Aorta (tissue), 5 donors: ENCODE measurements around the gene TBL1XR1. TPM values are rescaled to one million over a fixed set of nuclear protein-coding genes. Genes with fewer than 3 reads are reported as not detected.
"Not testable (repeated sequence)": the region's sequence is repeated elsewhere in the genome, so short reads cannot be mapped to it uniquely, and the experiment has no call there.

Experiments
- ATAC-seq: fragments of 200-7000 bp; cut with Tn5 transposase; one replicate; pipeline ENCODE4 v1.9.1; 2022; ENCODE audit warnings: moderate library complexity; ENCODE audit not compliant: low FRiP score
- DNase-seq, 2 donors: peaks; one replicate each; pipeline ENCODE4 v3.0.0-alpha.2; 2020
- H3K27ac ChIP-seq, 2 donors: one replicate each; pipeline ENCODE4 v1.5.1; 2013; ENCODE audit warnings: low read length in 2 of 2, mild to moderate bottlenecking in 2 of 2, moderate library complexity in 2 of 2, control low read depth in 1 of 2, inconsistent platforms in 1 of 2, low read depth in 1 of 2
- H3K27me3 ChIP-seq, 2 donors: one replicate each; pipeline ENCODE4 v1.6.1; 2013; ENCODE audit warnings: control low read depth in 1 of 2, low read length in 1 of 2, mild to moderate bottlenecking in 1 of 2, moderate library complexity in 1 of 2; ENCODE audit not compliant: insufficient read depth in 2 of 2, control insufficient read depth in 1 of 2
- H3K36me3 ChIP-seq, 2 donors: one replicate each; pipeline ENCODE4 v1.6.1; 2013; ENCODE audit warnings: control low read depth in 1 of 2, low read length in 1 of 2, mild to moderate bottlenecking in 1 of 2; ENCODE audit not compliant: insufficient read depth in 2 of 2, control insufficient read depth in 1 of 2
- H3K4me1 ChIP-seq, 2 donors: one replicate each; pipeline ENCODE4 v1.6.1; 2013; ENCODE audit warnings: low read length in 2 of 2, control low read depth in 1 of 2, mild to moderate bottlenecking in 1 of 2, moderate library complexity in 1 of 2; ENCODE audit not compliant: insufficient read depth in 2 of 2, control insufficient read depth in 1 of 2
- H3K4me3 ChIP-seq, 2 donors: one replicate each; pipeline ENCODE4 v1.5.1; 2013; ENCODE audit warnings: low read length in 2 of 2, control low read depth in 1 of 2, mild to moderate bottlenecking in 1 of 2
- H3K9me3 ChIP-seq: one replicate; pipeline ENCODE4 v1.6.1; 2013; ENCODE audit warnings: mild to moderate bottlenecking, low read length; ENCODE audit not compliant: control insufficient read depth
- WGBS, 2 donors: extraction: QIAGEN DNeasy Blood & Tissue Kit; methylation state at CpG; one replicate each; pipeline ENCODE4 v1.1.7; 2013; 5-methylcytosine and 5-hydroxymethylcytosine counted together
- intact Hi-C, 2 donors: fragments of 100-400 bp; cut with DNase I; formaldehyde crosslinking; loops; one replicate each; pipeline versions ENCODE4 v1.14.2 to v1.15.0; 2022
- polyA plus RNA-seq, 2 donors: library from polyadenylated mRNA; stranded (reverse); fragments of 200-250 nt; gene quantifications; one replicate each; pipeline ENCODE4 v1.2.3, GENCODE V29; 2013
- total RNA-seq, 2 donors: library from RNA; stranded (reverse); fragmentation: NEBNext Ultra II Directional; extraction: Animal tissue kit (Norgen Biotek cat#: 25700); gene quantifications; one replicate each; pipeline ENCODE4 v1.2.1, GENCODE V29; 2021
- donor health status: healthy with polysubstance abuse.
- donor health status: Bipolar disorder and iron deficiency.
- donor health status: DM: no; HTN: no; CAD: no.
- donor health status: DM: no; HTN: no; CAD: no.
- donor health status: DM: yes; HTN: yes; CAD: no.

The TBL1XR1 gene
- total and polyA plus RNA-seq, 4 donors, result 19.0 to 200 (median 81.4) TPM

GRCh38 chr3:177211503-177212277 lies 14.4 kb upstream of the TBL1XR1 start:
- Histone ChIP-seq H3K27ac (no peak overlapping the region), H3K36me3 (no peaks in the 10 kb centered on the region), H3K9me3 (no peaks in the 10 kb centered on the region), H3K4me1 (peaks cover 0 to 4% of the 10 kb centered on the region in 2 donors), H3K27me3 (no peaks in the 10 kb centered on the region), H3K4me3 (no peak overlapping the region)
- WGBS, 2 donors, result 92 to 93% methylated on average over 7 of the region's 7 CpGs
- intact Hi-C loops, result no loop called here
- DNase-seq, result no peak
- no peak for ATAC-seq

DNA sequence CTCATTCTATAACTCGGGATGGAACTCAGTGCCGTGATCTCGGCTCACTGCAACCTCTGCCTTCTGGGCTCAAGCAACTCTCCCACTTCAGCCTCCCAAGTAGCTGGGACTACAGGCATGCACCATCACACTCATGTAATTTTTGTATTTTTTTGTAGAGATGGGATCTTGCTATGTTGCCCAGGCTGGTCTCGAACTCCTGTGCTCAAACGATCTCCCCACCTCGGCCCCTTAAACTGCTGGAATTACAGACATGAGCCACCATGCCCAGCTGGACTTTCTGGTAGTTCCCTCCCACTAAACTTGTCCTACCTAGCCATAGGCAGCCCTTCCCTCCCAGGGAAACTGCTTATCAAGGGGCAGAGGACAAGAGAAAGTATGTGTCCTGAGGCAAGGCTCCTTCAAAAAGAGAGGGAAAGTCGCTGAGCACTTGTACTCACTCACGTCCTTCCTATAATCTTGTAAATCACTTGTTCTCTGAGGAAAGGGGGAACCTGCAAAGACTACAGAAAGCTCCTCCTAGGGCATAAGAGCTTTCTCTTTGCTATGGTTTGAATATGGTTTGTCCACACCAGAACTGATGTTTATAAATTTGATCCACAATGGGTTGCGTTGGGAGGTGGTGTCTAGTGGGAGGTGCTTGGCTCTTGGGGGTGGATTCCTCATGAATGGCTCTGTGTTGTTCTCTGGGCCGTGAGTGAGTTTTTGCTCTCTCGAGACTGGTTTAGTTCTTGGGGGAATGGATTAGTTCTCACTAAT lies 13.6 kb upstream of the TBL1XR1 start:
- DNase-seq, result no peak
- H3K9me3 ChIP-seq, result no peaks in the 10 kb centered on the region
- no peaks in the 10 kb centered on the region for H3K27me3 ChIP-seq
- H3K36me3 ChIP-seq, result no peaks in the 10 kb centered on the region
- 86 to 88% methylated on average over 11 of the region's 11 CpGs for WGBS, 2 donors
- intact Hi-C loops, result no loop called here
- H3K4me1 ChIP-seq, result peaks cover 0 to 4% of the 10 kb centered on the region in 2 donors
- no peak overlapping the region for H3K4me3 ChIP-seq
- H3K27ac ChIP-seq, result peak overlapping the region in 1 of 2 donors; percentile 39
- no peak for ATAC-seq

- H3K4me1 ChIP-seq, result peaks cover 0 to 4% of the 10 kb centered on the region in 2 donors
These were observed 12.2 kb upstream of the TBL1XR1 start for GRCh38 chr3:177209509-177209908.

DNA sequence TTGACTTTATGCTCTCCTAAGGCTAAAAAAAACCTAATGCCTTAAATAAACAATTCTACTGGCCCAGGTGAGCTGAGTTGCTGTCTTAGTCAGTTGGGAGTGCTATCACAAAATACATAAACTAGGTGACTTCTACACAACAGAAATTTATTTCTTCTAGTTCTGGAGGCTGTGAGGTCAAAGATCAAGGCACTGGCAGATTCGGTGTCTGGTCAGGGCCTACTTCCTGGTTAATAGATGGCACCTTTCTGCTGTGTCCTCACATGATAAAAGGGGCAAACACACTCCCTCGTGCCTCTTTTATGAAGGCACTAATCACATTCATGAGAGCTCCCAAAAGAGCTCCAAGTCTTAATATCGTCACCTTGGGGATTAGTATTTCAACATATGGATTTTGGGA lies 11.5 kb upstream of the TBL1XR1 start:
- 88 to 89% methylated on average over 3 of the region's 3 CpGs for WGBS, 2 donors

More at GRCh38 chr3:177209509-177209908, 12.2 kb upstream of the TBL1XR1 start:
- ATAC-seq, result no peak
- intact Hi-C loops, result no loop called here
- H3K27me3 ChIP-seq, result no peaks in the 10 kb centered on the region
- DNase-seq, result no peak
- no peak overlapping the region for H3K4me3 ChIP-seq
- no peak overlapping the region for H3K27ac ChIP-seq
- WGBS, 2 donors, result 91 to 94% methylated on average over 5 of the region's 5 CpGs
- H3K9me3 ChIP-seq, result no peaks in the 10 kb centered on the region
- no peaks in the 10 kb centered on the region for H3K36me3 ChIP-seq

GRCh38 chr3:177208223-177208622 lies 10.9 kb upstream of the TBL1XR1 start:
- Histone ChIP-seq H3K36me3 (no peaks in the 10 kb centered on the region), H3K4me3 (no peak overlapping the region), H3K4me1 (no peaks in the 10 kb centered on the region), H3K27me3 (no peaks in the 10 kb centered on the region), H3K9me3 (no peaks in the 10 kb centered on the region), H3K27ac (no peak overlapping the region)
- ATAC-seq, result no peak
- no peak for DNase-seq
- 93% methylated on average over 6 of the region's 6 CpGs for WGBS, 2 donors
- intact Hi-C loops, result no loop called here

More for the DNA sequence above, 11.5 kb upstream of the TBL1XR1 start:
- Histone ChIP-seq H3K27ac (no peak overlapping the region), H3K9me3 (no peaks in the 10 kb centered on the region), H3K27me3 (no peaks in the 10 kb centered on the region), H3K4me3 (no peak overlapping the region), H3K36me3 (no peaks in the 10 kb centered on the region), H3K4me1 (peaks cover 0 to 4% of the 10 kb centered on the region in 2 donors)
- intact Hi-C loops, result no loop called here
- ATAC-seq (no peak), DNase-seq (no peak)

DNA sequence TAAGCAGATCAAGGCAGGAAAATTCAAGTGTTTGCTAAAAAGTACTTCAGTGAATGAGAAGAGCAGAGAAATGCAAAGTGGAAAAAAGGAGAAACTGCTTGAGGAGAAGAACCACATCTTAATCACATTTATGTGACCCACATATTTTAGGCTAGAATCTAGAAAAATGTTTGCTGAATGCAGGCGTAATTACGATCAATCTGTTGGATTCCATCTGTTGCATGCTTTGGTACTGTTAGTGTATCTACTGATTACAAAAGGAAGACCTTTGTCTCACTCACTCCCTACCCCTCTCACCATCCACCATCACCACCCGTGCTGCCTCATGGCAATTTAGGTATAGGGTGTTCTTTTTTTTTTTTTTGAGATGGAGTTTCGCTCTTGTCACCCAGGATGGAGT lies 9.7 kb upstream of the TBL1XR1 start:
- Histone ChIP-seq H3K27me3 (no peaks in the 10 kb centered on the region), H3K27ac (no peak overlapping the region), H3K9me3 (no peaks in the 10 kb centered on the region), H3K4me3 (no peak overlapping the region), H3K36me3 (no peaks in the 10 kb centered on the region), H3K4me1 (no peaks in the 10 kb centered on the region)
- ATAC-seq, result no peak
- intact Hi-C loops, result no loop called here
- no peak for DNase-seq
- 96% methylated on average over 4 of the region's 4 CpGs for WGBS, 2 donors

DNA sequence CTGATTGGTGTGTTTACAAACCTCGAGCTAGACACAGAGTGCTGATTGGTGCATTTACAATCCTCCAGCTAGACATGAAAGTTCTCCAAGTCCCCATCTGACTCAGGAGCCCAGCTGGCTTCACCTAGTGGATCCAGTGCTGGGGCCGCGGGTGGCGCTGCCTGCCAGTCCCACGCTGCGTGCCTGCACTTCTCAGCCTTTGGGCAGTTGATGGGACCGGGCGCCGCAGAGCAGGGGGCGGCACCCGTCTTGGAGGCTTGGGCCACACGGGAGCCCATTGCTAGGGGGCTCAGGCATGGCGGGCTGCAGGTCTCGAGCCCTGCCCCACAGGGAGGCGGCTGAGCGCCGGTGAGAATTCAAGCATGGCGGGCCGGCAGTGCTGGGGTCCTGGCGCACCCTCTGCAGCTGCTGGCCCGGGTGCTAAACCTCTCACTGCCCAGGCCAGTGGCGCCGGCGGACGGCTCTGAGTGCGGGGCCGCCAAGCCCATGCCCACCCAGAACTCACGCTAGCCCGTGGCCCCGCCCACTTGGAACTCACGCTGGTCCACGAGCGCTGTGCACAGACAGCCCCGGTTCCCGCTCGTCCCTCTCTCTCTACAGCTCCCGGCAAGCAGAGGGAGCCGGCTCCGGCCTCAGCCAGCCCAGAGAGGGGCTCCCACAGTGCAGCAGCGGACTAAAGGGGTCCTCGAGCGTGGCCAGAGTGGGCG lies 6.6 kb upstream of the TBL1XR1 start:
- intact Hi-C loops, result no loop called here
- Histone ChIP-seq H3K27me3 (no peaks in the 10 kb centered on the region), H3K27ac (no peak overlapping the region), H3K36me3 (no peaks in the 10 kb centered on the region), H3K4me1 (no peaks in the 10 kb centered on the region), H3K4me3 (no peak overlapping the region), H3K9me3 (no peaks in the 10 kb centered on the region)
- DNase-seq, result no peak
- ATAC-seq, result no peak
- 98 to 99% methylated on average over 40 to 43 of the region's 43 CpGs for WGBS, 2 donors

DNA sequence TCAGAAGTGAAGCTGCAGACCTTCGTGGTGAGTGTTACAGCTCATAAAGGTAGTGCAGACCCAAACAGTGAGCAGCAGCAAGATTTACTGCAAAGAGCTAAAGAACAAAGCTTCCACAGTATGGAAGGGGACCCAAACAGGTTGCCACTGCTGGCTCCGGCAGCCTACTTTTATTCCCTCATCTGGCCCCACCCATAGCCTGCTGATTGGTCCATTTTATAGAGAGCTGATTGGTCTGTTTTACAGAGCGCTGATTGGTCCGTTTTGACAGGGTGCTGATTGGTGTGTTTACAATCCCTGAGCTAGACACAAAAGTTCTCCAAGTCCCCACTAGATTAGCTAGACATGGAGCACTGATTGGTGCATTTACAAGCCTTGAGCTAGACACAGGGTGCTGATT lies 5.7 kb upstream of the TBL1XR1 start:
- H3K27me3 ChIP-seq, ATAC-seq, H3K36me3 ChIP-seq, H3K27ac ChIP-seq, H3K9me3 ChIP-seq, intact Hi-C loops, DNase-seq, H3K4me1 ChIP-seq, H3K4me3 ChIP-seq: not testable (repeated sequence)
- 98% methylated on average over 4 of the region's 4 CpGs for WGBS, 2 donors
